Measurements from ENCODE around the gene SKI.

Gene SKI

GRCh38 chr1:2270260-2271100, 42.4 kb downstream of the SKI start:
- no peaks in the 10 kb centered on the region for H3F3A ChIP-seq (ENCODE audit: control insufficient read depth, insufficient read depth)
- no peak overlapping the region for H3K27ac ChIP-seq (ENCODE audit: low read depth, low read length)
- no peak for TF ChIP-seq CTCF (IDR thresholded peaks at IDR 0.05; ENCODE audit: low read depth, low read length, poor library complexity, severe bottlenecking)
- TF ChIP-seq EZH2phosphoT487 (IDR thresholded peaks at IDR 0.05; ENCODE audit: borderline replicate concordance, low read length): no peak
- H4K20me1 ChIP-seq (ENCODE audit: control insufficient read depth, insufficient read depth, low read depth, low read length): no peaks in the 10 kb centered on the region
- H3K36me3 ChIP-seq (ENCODE audit: control insufficient read depth, low read length): no peaks in the 10 kb centered on the region
- H3K27me3 ChIP-seq (ENCODE audit: control insufficient read depth, low read length): no peaks in the 10 kb centered on the region
- no peaks in the 10 kb centered on the region for H3K79me2 ChIP-seq (ENCODE audit: control insufficient read depth, low read length)
- no peak overlapping the region for H3K4me3 ChIP-seq (ENCODE audit: low read length)
- H3K4me2 ChIP-seq (ENCODE audit: low read length): no peak overlapping the region
- no peaks in the 10 kb centered on the region for H3K4me1 ChIP-seq (ENCODE audit: control insufficient read depth, low read length)
- no peaks in the 10 kb centered on the region for H3K9me2 ChIP-seq (replicated peaks; ENCODE audit: control insufficient read depth, low read length)
- no peaks in the 10 kb centered on the region for H3K9me3 ChIP-seq (ENCODE audit: control insufficient read depth, insufficient read depth, low read length)

GRCh38 chr1:2271211-2271721, 43.1 kb downstream of the SKI start:
- Histone ChIP-seq H3K4me2 (ENCODE audit: low read length) (no peak overlapping the region), H3K79me2 (ENCODE audit: control insufficient read depth, low read length) (no peaks in the 10 kb centered on the region), H3K9me3 (ENCODE audit: control insufficient read depth, insufficient read depth, low read length) (no peaks in the 10 kb centered on the region), H3K27ac (ENCODE audit: low read depth, low read length) (no peak overlapping the region), H3K36me3 (ENCODE audit: control insufficient read depth, low read length) (no peaks in the 10 kb centered on the region), H3K27me3 (ENCODE audit: control insufficient read depth, low read length) (no peaks in the 10 kb centered on the region), H3F3A (ENCODE audit: control insufficient read depth, insufficient read depth) (no peaks in the 10 kb centered on the region), H3K4me1 (ENCODE audit: control insufficient read depth, low read length) (peaks cover 2% of the 10 kb centered on the region; the same call in 1 of the 2 replicates), H3K9me2 (replicated peaks; ENCODE audit: control insufficient read depth, low read length) (no peaks in the 10 kb centered on the region), H4K20me1 (ENCODE audit: control insufficient read depth, insufficient read depth, low read depth, low read length) (no peaks in the 10 kb centered on the region), H3K4me3 (ENCODE audit: low read length) (no peak overlapping the region)
- TF ChIP-seq CTCF (IDR thresholded peaks at IDR 0.05; ENCODE audit: low read depth, low read length, poor library complexity, severe bottlenecking) (no peak), EZH2phosphoT487 (IDR thresholded peaks at IDR 0.05; ENCODE audit: borderline replicate concordance, low read length) (no peak)

GRCh38 chr1:2271841-2272655, 43.9 kb downstream of the SKI start:
- no peaks in the 10 kb centered on the region for H3K27me3 ChIP-seq (ENCODE audit: control insufficient read depth, low read length)
- H4K20me1 ChIP-seq (ENCODE audit: control insufficient read depth, insufficient read depth, low read depth, low read length): no peaks in the 10 kb centered on the region
- no peak overlapping the region for H3K4me3 ChIP-seq (ENCODE audit: low read length)
- H3K27ac ChIP-seq (ENCODE audit: low read depth, low read length): no peak overlapping the region
- H3K9me3 ChIP-seq (ENCODE audit: control insufficient read depth, insufficient read depth, low read length): no peaks in the 10 kb centered on the region
- H3K79me2 ChIP-seq (ENCODE audit: control insufficient read depth, low read length): no peaks in the 10 kb centered on the region
- H3K4me1 ChIP-seq (ENCODE audit: control insufficient read depth, low read length): peaks cover 2% of the 10 kb centered on the region; the same call in 1 of the 2 replicates
- H3K4me2 ChIP-seq (ENCODE audit: low read length): no peak overlapping the region
- no peaks in the 10 kb centered on the region for H3K9me2 ChIP-seq (replicated peaks; ENCODE audit: control insufficient read depth, low read length)
- H3F3A ChIP-seq (ENCODE audit: control insufficient read depth, insufficient read depth): no peaks in the 10 kb centered on the region
- H3K36me3 ChIP-seq (ENCODE audit: control insufficient read depth, low read length): no peaks in the 10 kb centered on the region
- TF ChIP-seq CTCF (IDR thresholded peaks at IDR 0.05; ENCODE audit: low read depth, low read length, poor library complexity, severe bottlenecking) (no peak), EZH2phosphoT487 (IDR thresholded peaks at IDR 0.05; ENCODE audit: borderline replicate concordance, low read length) (no peak)
